H9 (cell line): Measurements from ENCODE around the gene CRY1. TPM values are rescaled to one million over a fixed set of nuclear protein-coding genes. Genes with fewer than 3 reads are reported as not detected.

Source experiments
- DNase-seq: peaks from one replicate; pipeline ENCODE4 v3.0.0-alpha.2; 2017
- H2AFZ ChIP-seq: one replicate; pipeline ENCODE4 v1.6.1; 2013; ENCODE audit warnings: mild to moderate bottlenecking, low read length, control low read depth, moderate library complexity
- H2AK5ac ChIP-seq: 2 replicates; pipeline ENCODE4 v1.6.1; 2013; ENCODE audit warnings: low read length, control low read depth, mixed read lengths; ENCODE audit not compliant: insufficient read length
- H2BK120ac ChIP-seq: one replicate; pipeline ENCODE4 v1.6.1; 2013; ENCODE audit warnings: low read depth, mild to moderate bottlenecking, low read length, control low read depth, inconsistent platforms; ENCODE audit not compliant: poor library complexity, severe bottlenecking
- H2BK12ac ChIP-seq: 2 replicates; pipeline ENCODE4 v1.6.1; 2013; ENCODE audit warnings: low read length, control low read depth, mixed read lengths, low read depth; ENCODE audit not compliant: insufficient read length
- H2BK15ac ChIP-seq: 2 replicates; pipeline ENCODE4 v1.6.1; 2013; ENCODE audit warnings: low read depth, low read length, control low read depth
- H2BK20ac ChIP-seq: one replicate; pipeline ENCODE4 v1.6.1; 2013; ENCODE audit warnings: low read depth, mild to moderate bottlenecking, low read length, control low read depth, inconsistent platforms; ENCODE audit not compliant: poor library complexity, severe bottlenecking
- H2BK5ac ChIP-seq: 2 replicates; pipeline ENCODE4 v1.6.1; 2013; ENCODE audit warnings: low read length, control low read depth, mixed read lengths; ENCODE audit not compliant: insufficient read length
- H3K14ac ChIP-seq: 2 replicates; pipeline ENCODE4 v1.6.1; 2013; ENCODE audit warnings: low read length, control low read depth; ENCODE audit not compliant: insufficient read depth
- H3K18ac ChIP-seq: 2 replicates; pipeline ENCODE4 v1.6.1; 2013; ENCODE audit warnings: low read depth, mild to moderate bottlenecking, mixed read lengths, low read length, control low read depth; ENCODE audit not compliant: insufficient read length
- H3K23ac ChIP-seq: 2 replicates; pipeline ENCODE4 v1.6.1; 2013; ENCODE audit warnings: low read length, control low read depth, mixed read lengths, low read depth; ENCODE audit not compliant: insufficient read length
- H3K23me2 ChIP-seq: 2 replicates; pipeline ENCODE4 v1.6.1; 2013; ENCODE audit warnings: low read depth, mild to moderate bottlenecking, mixed read lengths, low read length, control low read depth; ENCODE audit not compliant: insufficient read length, poor library complexity, severe bottlenecking
- H3K27ac ChIP-seq: 2 replicates; pipeline ENCODE4 v1.5.1; 2013; ENCODE audit warnings: low read length, control low read depth, mixed read lengths, low read depth; ENCODE audit not compliant: insufficient read length
- H3K27me3 ChIP-seq: 2 replicates; pipeline ENCODE4 v1.6.1; 2013; ENCODE audit warnings: low read length, control low read depth, inconsistent platforms; ENCODE audit not compliant: insufficient read depth
- H3K4ac ChIP-seq: 2 replicates; pipeline ENCODE4 v1.6.1; 2013; ENCODE audit warnings: low read depth, mild to moderate bottlenecking, control low read depth, inconsistent platforms, low read length, moderate library complexity
- H3K4me1 ChIP-seq: 2 replicates; pipeline ENCODE4 v1.6.1; 2013; ENCODE audit warnings: low read length, control low read depth, inconsistent platforms; ENCODE audit not compliant: insufficient read depth
- H3K4me2 ChIP-seq: 2 replicates; pipeline ENCODE4 v1.6.1; 2013; ENCODE audit warnings: low read length, control low read depth, mixed read lengths; ENCODE audit not compliant: insufficient read length, insufficient read depth
- H3K56ac ChIP-seq: 2 replicates; pipeline ENCODE4 v1.6.1; 2013; ENCODE audit warnings: low read depth, mild to moderate bottlenecking, mixed read lengths, low read length, control low read depth; ENCODE audit not compliant: insufficient read length
- H3K79me1 ChIP-seq: 2 replicates; pipeline ENCODE4 v1.6.1; 2013; ENCODE audit warnings: low read depth, mild to moderate bottlenecking, moderate library complexity, low read length, control low read depth, inconsistent platforms; ENCODE audit not compliant: insufficient read depth, poor library complexity, severe bottlenecking
- H3K79me2 ChIP-seq: 2 replicates; pipeline ENCODE4 v1.6.1; 2013; ENCODE audit warnings: low read length, control low read depth, inconsistent platforms; ENCODE audit not compliant: insufficient read depth
- H3K9ac ChIP-seq: 2 replicates; pipeline ENCODE4 v1.6.1; 2013; ENCODE audit warnings: low read length, control low read depth, mixed read lengths; ENCODE audit not compliant: insufficient read length; ENCODE audit errors: extremely low read depth
- H3K9me3 ChIP-seq: one replicate; pipeline ENCODE4 v1.6.1; 2013; ENCODE audit warnings: low read depth, low read length, inconsistent platforms; ENCODE audit not compliant: control insufficient read depth
- H3T11ph ChIP-seq: one replicate; pipeline ENCODE4 v1.6.1; 2013; ENCODE audit warnings: mild to moderate bottlenecking, low read length, control low read depth, inconsistent platforms
- H4K20me1 ChIP-seq: one replicate; pipeline ENCODE4 v1.6.1; 2013; ENCODE audit not compliant: control insufficient read depth, insufficient read length, insufficient read depth
- H4K5ac ChIP-seq: 2 replicates; pipeline ENCODE4 v1.6.1; 2013; ENCODE audit warnings: low read depth, mild to moderate bottlenecking, mixed read lengths, low read length, control low read depth; ENCODE audit not compliant: insufficient read length
- H4K8ac ChIP-seq: replicated peaks from 2 replicates; pipeline ENCODE4 v1.6.1; 2013; ENCODE audit warnings: low read length, control low read depth, mixed read lengths, low read depth; ENCODE audit not compliant: insufficient read length
- H4K91ac ChIP-seq: 2 replicates; pipeline ENCODE4 v1.6.1; 2013; ENCODE audit warnings: low read depth, mild to moderate bottlenecking, moderate library complexity, mixed read lengths, low read length, control low read depth; ENCODE audit not compliant: insufficient read length
- H3K27ac Mint-ChIP-seq, 3 experiments: 2 replicates in 2 of 3; 3 replicates in 1 of 3; pipeline ENCODE4 v1.8.0; 2020 to 2021; ENCODE audit warnings: mixed read lengths in 3 of 3, mild to moderate bottlenecking in 1 of 3, moderate library complexity in 1 of 3
- H3K27me3 Mint-ChIP-seq: 2 replicates; pipeline ENCODE4 v1.8.0; 2021; ENCODE audit warnings: low read depth, mild to moderate bottlenecking, moderate library complexity, mixed read lengths
- H3K36me3 Mint-ChIP-seq, 3 experiments: 2 replicates in 2 of 3; 3 replicates in 1 of 3; pipeline ENCODE4 v1.8.0; 2020 to 2021; ENCODE audit warnings: low read depth in 3 of 3, mixed read lengths in 3 of 3; ENCODE audit not compliant: insufficient read depth in 1 of 3
- H3K4me1 Mint-ChIP-seq, 2 experiments: 2 replicates each; pipeline ENCODE4 v1.8.0; 2020; ENCODE audit warnings: mixed read lengths in 2 of 2
- H3K4me3 Mint-ChIP-seq, 2 experiments: 2 replicates in 1 of 2; 3 replicates in 1 of 2; pipeline ENCODE4 v1.8.0; 2020 to 2021; ENCODE audit warnings: mild to moderate bottlenecking in 2 of 2, mixed read lengths in 2 of 2, moderate library complexity in 1 of 2
- H3K9me3 Mint-ChIP-seq, 2 experiments: 2 replicates in 1 of 2; 3 replicates in 1 of 2; pipeline ENCODE4 v1.8.0; 2020; ENCODE audit warnings: mild to moderate bottlenecking in 2 of 2, mixed read lengths in 2 of 2, moderate library complexity in 1 of 2
- WGBS: extraction: QIAGEN DNeasy Blood & Tissue Kit; methylation state at CpG from one replicate; pipeline ENCODE4 v1.1.7; 2013; ENCODE audit warnings: missing lambda C conversion rate, low lambda C conversion rate, mixed read lengths; ENCODE audit not compliant: insufficient read length; ENCODE audit errors: extremely low coverage; 5-methylcytosine and 5-hydroxymethylcytosine counted together
- total RNA-seq: library from RNA; stranded (reverse); gene quantifications from 2 replicates; pipeline ENCODE4 v1.2.1, GENCODE V29; 2021
- TF ChIP-seq, protein P1 (sequence below): fragments of 200-600 bp; sonication (generic); conservative IDR thresholded peaks from 3 replicates; pipeline ENCODE4 v1.8.0; 2021; ENCODE audit warnings: antibody characterized with exemption, mild to moderate bottlenecking

CRY1 gene
- total RNA-seq, 1 experiment from 2014 or later = 23.5 TPM

- Histone ChIP-seq H3K56ac (no peak overlapping the region), H2BK15ac (no peak overlapping the region), H2AK5ac (no peak overlapping the region), H2AFZ (no peak overlapping the region), H2BK120ac (no peak overlapping the region), H3K9me3 (no peaks in the 10 kb centered on the region), H3K4me1 (no peaks in the 10 kb centered on the region), H3K27me3 (no peaks in the 10 kb centered on the region), H3K18ac (no peak overlapping the region), H4K5ac (no peak overlapping the region), H2BK20ac (no peak overlapping the region), H3K79me2 (no peaks in the 10 kb centered on the region), H2BK12ac (no peak overlapping the region), H3T11ph (no peak overlapping the region), H3K4me2 (no peak overlapping the region), H4K20me1 (no peaks in the 10 kb centered on the region), H3K79me1 (no peaks in the 10 kb centered on the region), H3K9ac (no peak overlapping the region), H3K27ac (no peak overlapping the region), H4K8ac (no peak overlapping the region), H3K4ac (no peak overlapping the region), H3K14ac (no peak overlapping the region), H3K23ac (no peak overlapping the region), H4K91ac (no peak overlapping the region), H2BK5ac (no peak overlapping the region), H3K23me2 (no peaks in the 10 kb centered on the region)
- no peak for DNase-seq
- Mint-ChIP-seq H3K27ac (no peak overlapping the region), H3K9me3 (peaks cover 13 to 18% of the 10 kb centered on the region in 2 experiments), H3K4me3 (no peak overlapping the region), H3K36me3 (peaks cover 11 to 27% (median 12%) of the 10 kb centered on the region in 3 experiments; a peak in 5 of 7 replicates), H3K27me3 (no peaks in the 10 kb centered on the region; the same call in 1 of the 2 replicates), H3K4me1 (peaks cover 4 to 7% of the 10 kb centered on the region in 2 experiments)
- WGBS = no CpG with 5 or more reads among the region's 2 CpGs
- TF ChIP-seq, protein P1, sequence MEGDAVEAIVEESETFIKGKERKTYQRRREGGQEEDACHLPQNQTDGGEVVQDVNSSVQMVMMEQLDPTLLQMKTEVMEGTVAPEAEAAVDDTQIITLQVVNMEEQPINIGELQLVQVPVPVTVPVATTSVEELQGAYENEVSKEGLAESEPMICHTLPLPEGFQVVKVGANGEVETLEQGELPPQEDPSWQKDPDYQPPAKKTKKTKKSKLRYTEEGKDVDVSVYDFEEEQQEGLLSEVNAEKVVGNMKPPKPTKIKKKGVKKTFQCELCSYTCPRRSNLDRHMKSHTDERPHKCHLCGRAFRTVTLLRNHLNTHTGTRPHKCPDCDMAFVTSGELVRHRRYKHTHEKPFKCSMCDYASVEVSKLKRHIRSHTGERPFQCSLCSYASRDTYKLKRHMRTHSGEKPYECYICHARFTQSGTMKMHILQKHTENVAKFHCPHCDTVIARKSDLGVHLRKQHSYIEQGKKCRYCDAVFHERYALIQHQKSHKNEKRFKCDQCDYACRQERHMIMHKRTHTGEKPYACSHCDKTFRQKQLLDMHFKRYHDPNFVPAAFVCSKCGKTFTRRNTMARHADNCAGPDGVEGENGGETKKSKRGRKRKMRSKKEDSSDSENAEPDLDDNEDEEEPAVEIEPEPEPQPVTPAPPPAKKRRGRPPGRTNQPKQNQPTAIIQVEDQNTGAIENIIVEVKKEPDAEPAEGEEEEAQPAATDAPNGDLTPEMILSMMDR = no peak
These were observed 39.6 kb downstream of the CRY1 start for GRCh38 chr12:107053709-107054108.
